OCI-M2 (cell line): ENCODE data around the gene DROSHA.

ENCODE experiments used
- DNase-seq: peaks from one replicate; lab custom pipeline; 2025; ENCODE audit not compliant: unreplicated experiment; lab: John Stamatoyannopoulos, UW

The DROSHA gene

DNA sequence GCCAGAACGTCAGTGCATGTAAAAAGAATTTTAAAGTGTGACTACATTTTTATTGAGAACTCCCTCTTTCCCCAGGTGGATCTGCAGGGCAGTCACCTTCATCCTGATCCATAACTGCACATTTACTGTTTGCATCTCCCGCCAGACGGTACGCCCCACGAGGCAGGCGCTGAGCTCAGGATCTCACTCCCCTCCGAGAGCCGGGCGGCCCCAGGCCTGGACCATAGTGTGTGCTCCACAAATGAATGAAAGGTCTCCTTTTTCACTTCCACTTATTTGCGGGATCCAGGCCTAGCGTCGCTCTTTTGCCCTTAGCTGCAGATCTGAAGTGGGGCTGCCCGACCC, 378 bp downstream of the DROSHA start:
- DNase-seq, result no peak

DNA sequence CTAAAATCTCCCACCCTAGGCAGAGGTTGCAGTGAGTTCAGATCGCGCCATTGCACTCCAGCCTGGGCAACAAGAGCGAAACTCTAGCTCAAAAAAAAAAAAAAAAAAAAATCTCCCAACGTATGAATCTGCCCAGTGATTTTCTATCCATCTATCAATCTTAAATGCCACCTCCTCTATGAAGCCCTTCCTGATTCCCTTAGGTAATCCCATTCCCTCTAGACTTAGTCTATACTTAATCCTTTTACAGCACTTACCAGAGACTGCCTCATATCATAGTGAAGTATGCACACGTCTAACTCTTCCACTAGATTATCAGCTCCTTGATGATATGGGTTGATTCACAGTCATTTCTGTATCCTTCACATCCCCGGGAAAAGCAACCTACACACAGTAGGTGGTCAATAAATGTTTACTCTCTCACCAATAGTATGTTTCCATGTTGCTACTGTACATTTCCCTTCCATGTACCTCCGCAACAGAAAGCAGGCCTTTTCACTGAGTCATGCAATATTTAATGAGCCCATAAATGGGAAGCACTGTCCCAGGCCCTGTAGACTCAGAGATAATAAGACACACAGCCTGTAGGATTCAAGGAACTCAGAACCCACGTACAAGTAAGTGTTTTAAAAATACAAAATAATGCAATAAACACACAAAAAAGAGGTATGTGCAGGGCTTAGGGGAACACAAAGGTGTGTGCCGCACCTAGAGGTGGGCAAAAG, 1.2 kb downstream of the DROSHA start:
- DNase-seq, result no peak

DNA sequence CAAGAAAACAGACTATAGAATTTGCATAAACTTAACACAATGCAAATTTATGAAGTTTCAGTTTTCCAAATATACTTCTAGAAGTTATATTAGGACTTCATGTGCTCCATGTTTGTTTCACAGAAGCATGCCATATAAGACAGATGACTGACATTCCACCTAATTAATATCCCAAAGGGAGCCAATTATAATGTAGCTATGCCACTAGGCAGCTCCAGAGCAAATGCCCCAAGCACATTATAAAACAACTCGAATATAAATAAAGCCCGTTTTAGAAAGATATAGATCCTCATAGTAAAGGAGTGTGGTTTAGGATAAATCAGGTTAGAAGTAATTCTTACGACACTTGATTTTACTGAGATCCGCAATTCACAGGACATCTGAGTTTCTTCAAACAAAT, 8.9 kb downstream of the DROSHA start:
- DNase-seq, result no peak

DNA sequence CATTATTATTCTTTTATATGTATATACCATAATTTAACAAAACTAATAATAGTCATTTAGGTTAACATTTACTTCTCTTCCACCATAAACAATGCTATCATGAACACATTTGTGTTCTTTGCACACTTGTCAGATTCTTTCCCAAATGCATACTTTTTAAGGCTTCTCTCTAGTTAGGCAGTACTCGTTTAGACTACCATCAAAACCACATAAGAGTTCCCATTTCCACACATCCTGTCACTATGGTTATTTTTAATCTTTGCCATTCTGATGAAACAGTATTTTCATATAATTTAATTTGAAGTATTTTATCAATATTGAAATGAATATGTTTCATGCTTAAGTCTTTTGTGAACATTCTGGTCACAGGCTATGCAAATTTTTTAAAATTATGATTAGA, 15.1 kb downstream of the DROSHA start:
- no peak for DNase-seq

DNA sequence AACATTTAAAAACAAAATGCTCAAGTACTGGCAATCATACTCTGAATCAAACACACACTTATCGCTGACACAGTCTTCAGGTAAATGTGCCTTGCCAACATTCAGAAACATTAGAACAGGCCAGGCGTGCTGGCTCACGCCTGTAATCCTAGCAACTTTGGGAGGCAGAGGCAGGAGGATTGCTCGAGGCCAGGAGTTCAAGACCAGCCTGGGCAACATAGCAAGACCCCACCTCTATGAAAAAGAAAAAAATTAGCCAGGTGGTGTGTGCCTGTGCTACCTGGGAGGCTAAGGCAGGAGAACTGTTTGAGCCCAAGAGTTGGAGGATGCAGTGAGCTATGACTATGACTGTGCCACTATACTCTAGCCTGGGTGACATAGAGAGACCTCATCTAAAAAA, 20.6 kb downstream of the DROSHA start:
- DNase-seq, result no peak

DNA sequence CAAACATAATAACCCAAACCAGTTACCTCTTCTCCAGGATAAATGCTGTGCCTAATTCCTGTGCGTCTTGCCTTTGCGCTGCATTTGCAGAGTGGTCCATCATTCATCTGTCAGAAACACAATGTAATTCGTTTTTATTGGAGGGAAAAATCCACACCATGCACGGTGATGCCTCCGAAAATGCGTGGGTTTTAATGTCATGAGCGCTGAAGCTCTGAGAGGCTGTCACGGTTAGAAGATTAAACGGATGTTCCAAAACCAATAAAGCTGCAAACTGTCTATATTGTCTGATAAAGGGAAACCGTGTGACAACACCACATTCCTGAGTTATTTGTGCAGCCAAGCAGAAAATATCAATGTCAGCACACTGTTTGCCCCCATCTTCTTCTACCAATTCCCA, 27.4 kb downstream of the DROSHA start:
- no peak for DNase-seq

DNA sequence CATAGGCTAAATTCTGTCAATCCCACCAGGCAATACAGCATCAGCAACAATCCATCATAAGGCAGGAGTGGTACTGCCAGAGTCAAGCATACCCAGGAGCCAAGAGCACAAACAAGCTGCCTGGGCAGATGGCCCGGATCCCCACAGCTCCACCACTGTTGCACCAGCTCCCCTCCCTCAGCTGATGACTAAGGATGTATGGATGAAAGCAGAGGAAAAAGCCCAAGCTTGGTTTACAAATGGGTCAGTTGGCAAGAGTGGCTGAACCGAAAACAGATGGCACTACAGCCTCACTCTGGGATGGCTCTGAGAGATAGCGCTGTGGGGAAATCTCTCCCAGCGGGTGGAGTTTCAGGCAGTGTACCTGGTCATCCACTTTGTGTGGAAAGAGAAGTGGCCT, 29.4 kb downstream of the DROSHA start:
- no peak for DNase-seq

DNA sequence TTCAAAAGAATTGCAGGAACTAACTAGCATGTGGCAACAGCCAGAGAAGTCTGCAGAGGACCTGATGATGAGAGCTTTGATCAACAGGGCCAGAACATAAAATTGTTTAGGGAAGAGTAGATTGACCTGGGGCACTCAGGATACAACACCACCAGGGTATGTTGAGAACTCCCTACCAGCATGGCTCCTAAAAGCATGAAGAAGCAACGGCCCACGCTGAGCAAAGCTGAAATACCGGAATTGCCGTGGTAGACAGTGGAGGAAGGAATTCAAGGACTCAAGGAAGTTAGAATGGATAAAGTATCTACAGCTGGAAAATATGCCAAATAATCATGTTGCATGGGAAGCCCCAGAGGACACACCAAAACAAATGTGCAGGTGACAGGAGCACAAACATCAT, 31.6 kb downstream of the DROSHA start:
- DNase-seq, result no peak

DNA sequence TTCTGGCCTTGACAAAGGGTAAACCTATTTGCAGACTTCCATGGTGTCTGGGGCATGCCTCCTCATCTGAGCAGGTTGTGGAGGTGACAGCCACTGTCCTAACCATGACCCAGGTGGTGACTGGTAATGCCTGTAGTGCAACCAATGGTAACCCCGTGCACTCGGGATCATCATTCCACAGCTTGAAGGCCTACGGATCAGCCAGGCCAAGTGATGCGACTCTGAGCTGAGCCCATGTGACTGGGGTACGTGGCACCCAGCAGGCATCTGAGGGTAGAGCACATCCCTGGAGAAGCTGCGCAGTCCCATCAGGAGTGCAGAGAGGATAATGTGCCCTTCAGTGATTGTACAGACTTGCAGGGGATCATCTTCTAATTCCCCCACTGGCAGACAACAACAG, 35.0 kb downstream of the DROSHA start:
- DNase-seq, result no peak

DNA sequence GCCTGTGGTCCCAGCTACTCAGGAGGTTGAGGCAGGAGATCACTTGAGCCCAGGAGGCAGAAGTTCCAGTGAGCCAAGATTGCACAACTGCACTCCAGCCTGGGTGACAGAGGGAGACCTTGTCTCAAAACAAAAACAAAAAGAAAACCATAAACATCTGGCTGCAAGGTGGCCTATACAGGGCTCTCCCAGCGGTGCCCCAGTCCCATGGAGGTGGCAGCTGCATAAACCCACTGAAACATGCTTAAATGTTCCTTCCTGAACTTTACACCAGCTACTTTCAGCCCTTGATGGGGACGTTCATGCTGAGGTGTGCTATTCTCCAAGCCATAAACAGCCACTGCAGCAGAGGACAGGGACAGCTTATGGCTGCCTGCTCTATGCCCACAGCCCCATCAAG, 35.6 kb downstream of the DROSHA start:
- no peak for DNase-seq

DNA sequence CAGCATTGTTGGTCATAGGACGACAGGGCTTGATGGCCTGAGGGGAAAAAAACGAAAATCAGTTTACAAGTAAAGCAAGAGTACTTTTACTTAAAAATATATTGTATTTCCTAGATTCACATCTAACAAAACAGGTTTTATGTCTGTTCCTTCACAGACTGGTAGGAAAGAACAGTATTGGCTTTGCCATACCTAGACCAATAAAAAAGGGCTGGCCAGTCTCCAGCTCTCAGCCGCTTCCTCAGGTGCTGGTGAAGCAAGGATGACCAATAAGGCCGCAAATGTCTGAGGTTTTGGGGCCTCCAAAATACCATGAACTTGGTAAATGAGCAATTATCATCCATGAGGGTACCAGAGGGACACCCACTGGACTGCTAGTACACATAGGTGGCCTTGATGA, 36.6 kb downstream of the DROSHA start:
- no peak for DNase-seq

DNA sequence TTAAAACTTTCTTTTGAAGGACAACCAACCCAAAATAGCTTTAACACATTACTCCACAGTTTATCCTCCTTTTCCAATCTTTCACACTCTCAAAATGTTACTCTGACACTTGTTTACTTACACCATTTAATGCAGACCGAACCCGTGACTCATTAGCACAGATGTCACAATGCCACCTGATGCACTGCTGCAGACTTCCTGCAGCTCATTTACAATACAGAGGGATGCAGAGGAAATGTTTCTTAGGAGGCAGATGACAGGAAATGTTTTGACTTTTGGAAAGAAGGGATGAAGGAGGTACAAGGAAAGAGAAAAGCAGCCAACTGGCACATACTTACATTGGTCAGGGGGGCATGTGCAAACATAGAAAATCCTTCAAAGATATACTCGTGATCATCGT, 39.0 kb downstream of the DROSHA start:
- no peak for DNase-seq

DNA sequence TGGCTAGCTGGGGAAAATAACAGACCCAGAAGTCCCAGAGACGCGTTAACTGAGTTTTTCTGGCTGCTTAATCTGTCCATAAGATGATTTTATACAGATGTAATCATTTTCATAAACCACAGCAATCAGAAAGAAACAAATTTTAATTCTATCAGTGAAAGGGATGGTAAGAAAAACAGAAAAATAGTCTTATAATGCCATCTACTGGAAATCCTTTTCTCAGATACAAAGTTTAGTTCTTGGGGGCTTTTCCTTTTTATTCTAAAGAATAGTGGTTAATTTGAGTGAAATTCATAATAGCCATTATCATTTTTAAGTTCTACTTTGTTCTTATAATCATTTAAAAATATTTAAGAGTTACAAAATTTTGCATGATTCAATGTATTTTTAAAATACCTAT, 44.4 kb downstream of the DROSHA start:
- no peak for DNase-seq

DNA sequence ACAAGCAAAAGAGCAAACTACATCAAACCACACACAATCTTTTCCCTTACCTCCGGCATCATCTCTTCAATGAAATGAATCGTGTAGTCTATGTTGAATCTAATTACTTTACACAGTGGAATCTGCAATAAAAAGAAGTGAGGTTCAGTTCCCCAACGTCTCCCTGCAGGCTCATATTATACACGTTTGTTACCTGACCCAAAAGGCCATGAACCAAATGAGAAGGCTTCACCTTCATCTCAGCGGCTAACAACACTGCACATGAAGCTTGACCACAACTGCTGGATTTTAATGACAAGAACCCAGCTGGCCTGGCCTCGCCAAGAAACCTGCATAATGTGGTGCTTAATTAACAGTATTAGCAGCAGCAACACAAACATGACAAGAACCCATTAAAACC, 45.5 kb downstream of the DROSHA start:
- DNase-seq, result no peak

DNA sequence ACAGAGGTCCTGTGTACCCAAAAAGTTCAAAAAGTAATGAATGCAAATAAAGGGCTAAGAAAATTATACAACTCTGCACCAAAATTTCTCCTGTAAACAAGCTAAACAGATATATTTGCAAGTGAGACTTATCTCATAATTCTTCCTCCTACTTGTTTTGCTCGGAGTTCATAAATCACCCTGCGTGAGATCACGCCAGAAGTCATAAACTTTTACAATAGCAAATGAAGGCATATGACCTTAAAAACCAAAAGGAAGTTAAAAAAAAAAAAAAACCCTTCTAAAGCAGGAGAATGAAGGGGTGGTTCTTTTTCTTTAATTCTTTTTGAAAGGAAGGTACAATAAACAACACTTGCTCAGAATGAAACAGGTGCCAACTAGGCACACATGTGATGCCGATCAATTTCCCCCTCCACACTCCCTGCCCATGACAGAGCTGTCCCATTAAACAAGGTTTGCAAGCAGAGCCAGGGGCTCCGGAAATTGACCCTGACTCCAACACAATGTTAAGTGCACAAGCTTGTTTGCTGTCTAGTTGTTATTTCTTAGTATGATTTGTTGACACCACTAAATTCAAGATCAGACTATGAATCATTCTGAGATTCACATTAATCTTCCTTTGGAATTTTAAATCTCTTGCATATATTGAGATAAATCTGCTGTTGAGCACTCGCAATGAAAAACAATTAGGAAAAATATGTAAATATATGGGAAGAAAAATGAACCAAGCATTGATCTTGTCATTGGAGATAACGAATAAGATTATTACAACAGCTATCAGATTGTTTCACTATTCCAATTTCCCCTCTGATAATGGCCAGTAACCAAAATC, 46.3 kb downstream of the DROSHA start:
- no peak for DNase-seq

DNA sequence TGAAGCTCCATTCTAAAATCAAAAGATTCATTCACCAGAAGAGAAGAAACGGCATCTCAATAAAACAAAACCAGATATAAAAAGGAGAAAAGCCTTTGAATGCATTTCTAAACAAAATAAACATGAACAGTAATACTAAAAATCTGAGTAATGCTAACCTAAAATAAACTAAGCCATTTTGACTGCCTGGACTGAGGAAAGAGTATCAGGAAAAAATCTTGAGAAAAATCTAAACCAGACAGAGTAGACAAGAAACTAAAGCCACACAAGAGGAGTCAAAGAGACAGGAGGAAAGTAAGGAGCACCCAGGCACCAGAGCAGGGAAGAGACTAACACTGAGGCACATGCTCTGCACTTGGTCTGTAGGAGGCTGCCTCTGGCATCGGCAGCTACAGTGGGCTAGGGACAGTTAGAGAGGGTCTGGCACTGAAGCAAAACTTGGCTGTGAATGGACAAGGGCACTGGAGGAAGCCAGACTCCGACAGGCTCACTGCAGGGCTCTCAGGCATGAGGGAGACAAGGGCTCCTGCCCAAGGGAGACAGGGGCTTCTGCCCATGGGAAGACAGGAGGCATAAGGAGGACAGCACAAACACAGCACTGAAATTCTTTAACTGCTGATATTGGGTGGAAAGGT, 50.2 kb downstream of the DROSHA start:
- DNase-seq, result no peak

DNA sequence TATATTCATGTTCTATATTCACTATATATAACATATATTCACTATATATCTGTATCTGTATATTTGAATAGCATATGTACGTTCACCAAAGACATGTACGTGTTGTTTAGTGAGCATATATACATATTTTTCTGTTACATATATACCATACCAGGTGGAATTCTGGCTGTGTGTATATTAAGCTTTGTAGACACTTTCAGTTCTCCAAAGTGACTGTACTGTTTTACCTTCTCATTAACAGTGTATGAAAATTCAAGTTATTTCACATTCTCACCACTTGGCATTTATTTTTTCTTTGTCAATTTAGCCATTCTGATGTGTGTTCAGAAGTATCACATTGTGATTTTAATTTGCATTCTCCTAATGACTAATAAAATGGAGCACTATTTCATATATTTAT, 52.2 kb downstream of the DROSHA start:
- no peak for DNase-seq

DNA sequence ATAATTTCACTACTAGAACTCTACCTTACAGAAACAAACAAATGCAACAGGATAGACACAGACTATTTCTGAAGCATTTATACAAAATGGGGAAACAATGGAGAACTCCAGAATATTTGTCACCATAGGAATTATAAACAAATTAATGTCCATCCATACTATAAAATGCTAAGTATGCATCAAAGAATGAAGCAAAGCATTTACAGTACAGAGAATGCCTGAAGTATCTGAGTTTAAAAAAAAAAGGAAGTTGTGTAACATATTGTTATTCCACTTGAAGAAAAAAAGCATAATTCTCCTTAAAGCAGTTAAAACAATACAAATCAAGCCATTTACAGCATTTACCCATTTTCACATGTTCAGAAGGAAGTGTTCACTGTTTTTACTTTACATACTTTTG, 53.0 kb downstream of the DROSHA start:
- DNase-seq, result no peak

DNA sequence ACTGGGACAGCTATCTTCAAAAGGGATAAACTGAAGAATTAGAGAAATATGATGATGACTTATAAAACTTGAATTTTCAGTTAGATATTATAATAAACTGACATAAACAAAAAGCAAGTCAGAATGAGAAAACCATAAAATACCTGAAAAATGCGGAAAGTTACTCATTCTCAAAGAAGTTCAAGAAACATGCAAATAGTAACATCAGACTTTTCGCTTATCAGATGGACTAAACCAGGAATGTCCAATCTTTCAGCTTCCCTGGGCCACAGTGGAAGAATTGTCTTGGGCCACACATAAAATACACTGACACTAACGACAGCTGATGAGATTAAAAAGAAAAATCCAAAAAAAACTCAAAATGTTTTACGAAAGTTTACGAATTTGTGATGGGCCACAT, 53.9 kb downstream of the DROSHA start:
- DNase-seq, result no peak

DNA sequence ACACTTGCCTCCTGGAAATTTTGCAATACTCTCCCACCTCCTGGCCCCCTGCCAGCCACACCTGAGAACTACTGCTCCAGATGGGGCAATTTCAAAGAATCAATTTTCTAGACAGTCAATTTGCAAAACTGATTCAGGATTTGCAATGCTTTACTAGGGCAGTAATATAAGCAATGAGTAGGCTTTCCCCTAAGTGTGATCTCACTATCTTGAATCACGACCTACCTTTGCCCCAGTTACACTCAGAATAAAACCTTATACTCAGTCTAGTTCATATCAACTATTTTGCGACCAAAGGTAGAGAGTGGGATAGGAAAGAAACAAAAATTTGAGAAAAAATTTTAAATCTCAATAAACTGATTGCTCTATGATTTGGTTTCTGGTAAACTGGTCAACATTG, 54.4 kb downstream of the DROSHA start:
- DNase-seq, result no peak

DNA sequence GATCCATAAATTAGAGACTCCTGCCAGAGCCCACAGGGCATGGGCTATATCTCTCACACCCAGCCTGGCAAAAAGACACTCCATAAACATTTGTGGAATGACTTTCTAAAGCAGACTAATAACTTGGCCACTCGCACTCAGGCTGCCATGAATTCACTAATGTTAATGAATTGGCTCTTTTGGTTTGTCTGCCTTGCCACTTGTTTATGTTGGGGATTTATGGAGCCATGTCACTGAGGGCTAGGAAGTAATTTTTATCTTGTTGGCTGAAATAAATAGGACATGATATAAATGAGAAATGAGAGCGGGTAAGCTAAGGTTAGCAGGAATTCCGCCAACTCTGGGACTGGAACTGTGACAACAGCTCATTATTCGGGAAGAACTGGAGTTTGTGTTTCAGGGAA, 55.2 kb downstream of the DROSHA start:
- DNase-seq, result no peak

DNA sequence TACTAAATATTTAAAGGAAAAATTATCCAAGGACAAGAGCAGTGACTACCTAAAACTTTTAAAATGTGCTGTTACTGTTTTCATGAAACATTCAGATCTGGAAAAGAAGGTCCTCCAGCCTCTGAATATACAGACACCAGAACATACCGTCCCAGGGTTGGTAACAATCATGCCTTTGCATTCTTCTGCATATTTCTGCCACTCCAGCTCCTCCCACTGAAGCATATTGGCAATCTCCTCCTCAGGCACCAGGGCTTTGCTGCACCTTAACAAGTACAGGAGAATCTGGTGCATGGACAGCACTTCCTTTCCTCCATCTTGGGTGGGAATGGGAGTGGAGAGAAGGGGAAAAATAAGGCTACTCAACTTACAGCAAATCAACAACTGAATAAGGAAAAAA, 60.0 kb downstream of the DROSHA start:
- DNase-seq, result no peak
